Measurements from ENCODE around the gene SCYGR4. TPM values are rescaled to one million over a fixed set of nuclear protein-coding genes. Genes with fewer than 3 reads are reported as not detected.
"Not testable (repeated sequence)": the region's sequence is repeated elsewhere in the genome, so short reads cannot be mapped to it uniquely, and the experiment has no call there.

The SCYGR4 gene
- total RNA-seq = not detected

- DNase-seq (ENCODE audit: low spot score) = no peak
Observed at GRCh38 chr2:227617316-227618230, at the start of gene SCYGR4. TSS of gene SCYGR4 (plus strand) at chr2:227617498. CDS start at chr2:227617498, 0 bp downstream.

- no peak for DNase-seq (ENCODE audit: low spot score)
Observed at GRCh38 chr2:227568852-227569169, 48.5 kb upstream of the SCYGR4 start.

- no peak for DNase-seq (ENCODE audit: low spot score)
Observed at GRCh38 chr2:227570615-227571014, 46.7 kb upstream of the SCYGR4 start.

- no peak for DNase-seq (ENCODE audit: low spot score)
Observed at GRCh38 chr2:227576110-227576509, 41.2 kb upstream of the SCYGR4 start.

GRCh38 chr2:227576812-227577211 lies 40.5 kb upstream of the SCYGR4 start:
- no peak for DNase-seq (ENCODE audit: low spot score)

- no peak for DNase-seq (ENCODE audit: low spot score)
Observed at GRCh38 chr2:227577555-227577954, 39.7 kb upstream of the SCYGR4 start.

GRCh38 chr2:227578642-227579041 lies 38.7 kb upstream of the SCYGR4 start:
- no peak for DNase-seq (ENCODE audit: low spot score)

GRCh38 chr2:227579791-227580190 lies 37.5 kb upstream of the SCYGR4 start:
- DNase-seq (ENCODE audit: low spot score) = no peak

- no peak for DNase-seq (ENCODE audit: low spot score)
Observed at GRCh38 chr2:227582369-227582768, 34.9 kb upstream of the SCYGR4 start.

GRCh38 chr2:227592694-227593387 lies 24.5 kb upstream of the SCYGR4 start:
- DNase-seq (ENCODE audit: low spot score) = no peak

GRCh38 chr2:227595797-227596196 lies 21.5 kb upstream of the SCYGR4 start:
- no peak for DNase-seq (ENCODE audit: low spot score)

GRCh38 chr2:227597036-227597435 lies 20.3 kb upstream of the SCYGR4 start:
- no peak for DNase-seq (ENCODE audit: low spot score)

GRCh38 chr2:227597998-227598397 lies 19.3 kb upstream of the SCYGR4 start:
- DNase-seq (ENCODE audit: low spot score) = no peak

GRCh38 chr2:227598835-227599503 lies 18.3 kb upstream of the SCYGR4 start, which contains the start of gene SCYGR2:
TSS of gene SCYGR2 (plus strand) at chr2:227598893. CDS start at chr2:227598893, 0 bp downstream.
- not testable (repeated sequence) for DNase-seq (ENCODE audit: low spot score)

- no peak for DNase-seq (ENCODE audit: low spot score)
Observed at GRCh38 chr2:227602358-227602757, 14.9 kb upstream of the SCYGR4 start.

- DNase-seq (ENCODE audit: low spot score) = no peak
Observed at GRCh38 chr2:227606476-227606875, 10.8 kb upstream of the SCYGR4 start.

- DNase-seq (ENCODE audit: low spot score) = no peak
Observed at GRCh38 chr2:227607941-227608340, 9.4 kb upstream of the SCYGR4 start.

- peak; percentile 15 for DNase-seq (ENCODE audit: low spot score)
Observed at GRCh38 chr2:227608561-227609338, 8.5 kb upstream of the SCYGR4 start.

GRCh38 chr2:227610123-227610522 lies 7.2 kb upstream of the SCYGR4 start:
- no peak for DNase-seq (ENCODE audit: low spot score)

- no peak for DNase-seq (ENCODE audit: low spot score)
Observed at GRCh38 chr2:227612546-227613271, 4.6 kb upstream of the SCYGR4 start.

GRCh38 chr2:227613272-227613660 lies 4.0 kb upstream of the SCYGR4 start:
- no peak for DNase-seq (ENCODE audit: low spot score)

Measured in mucosa of gallbladder (tissue), 1 donor.